Panc1 (cell line): ENCODE data around the gene JDP2.
A peak's percentile ranks its signal among the peaks of the same experiment; 100 is the strongest.

Experiments used
- SIN3A ChIP-seq: IDR thresholded peaks from 2 replicates; pipeline ENCODE4 v1.6.1; 2012; ENCODE audit warnings: low read depth, mild to moderate bottlenecking, low read length, moderate library complexity, borderline replicate concordance; ENCODE audit not compliant: insufficient read depth
- TF ChIP-seq, protein P1 (sequence below): fragments of 450-650 bp; IDR thresholded peaks from 2 replicates; pipeline ENCODE4 v1.5.1; 2017; ENCODE audit warnings: mild to moderate bottlenecking

DNA sequence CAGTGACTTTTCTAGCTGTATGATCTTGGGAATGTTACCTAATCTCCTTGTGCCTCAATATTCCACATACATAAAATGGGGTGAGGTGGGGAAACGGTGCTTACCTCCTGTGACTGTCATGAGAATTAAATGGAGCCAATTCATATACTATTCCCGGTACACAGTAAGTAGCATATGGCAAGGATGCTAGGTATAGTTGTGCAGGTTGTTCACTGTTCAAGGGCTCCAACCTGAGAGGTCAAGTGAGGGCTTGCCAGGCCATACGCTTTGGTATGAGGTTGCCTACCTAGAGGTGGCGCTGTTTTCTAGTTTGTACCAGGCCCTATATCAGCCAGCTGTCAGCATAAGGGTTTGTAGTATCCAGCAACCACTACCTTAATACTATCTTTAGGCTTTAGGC, 90.8 kb downstream of the JDP2 start:
- TF ChIP-seq, protein P1, sequence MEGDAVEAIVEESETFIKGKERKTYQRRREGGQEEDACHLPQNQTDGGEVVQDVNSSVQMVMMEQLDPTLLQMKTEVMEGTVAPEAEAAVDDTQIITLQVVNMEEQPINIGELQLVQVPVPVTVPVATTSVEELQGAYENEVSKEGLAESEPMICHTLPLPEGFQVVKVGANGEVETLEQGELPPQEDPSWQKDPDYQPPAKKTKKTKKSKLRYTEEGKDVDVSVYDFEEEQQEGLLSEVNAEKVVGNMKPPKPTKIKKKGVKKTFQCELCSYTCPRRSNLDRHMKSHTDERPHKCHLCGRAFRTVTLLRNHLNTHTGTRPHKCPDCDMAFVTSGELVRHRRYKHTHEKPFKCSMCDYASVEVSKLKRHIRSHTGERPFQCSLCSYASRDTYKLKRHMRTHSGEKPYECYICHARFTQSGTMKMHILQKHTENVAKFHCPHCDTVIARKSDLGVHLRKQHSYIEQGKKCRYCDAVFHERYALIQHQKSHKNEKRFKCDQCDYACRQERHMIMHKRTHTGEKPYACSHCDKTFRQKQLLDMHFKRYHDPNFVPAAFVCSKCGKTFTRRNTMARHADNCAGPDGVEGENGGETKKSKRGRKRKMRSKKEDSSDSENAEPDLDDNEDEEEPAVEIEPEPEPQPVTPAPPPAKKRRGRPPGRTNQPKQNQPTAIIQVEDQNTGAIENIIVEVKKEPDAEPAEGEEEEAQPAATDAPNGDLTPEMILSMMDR, result peak; percentile 41
- TF ChIP-seq SIN3A, result no peak
